ENCODE results near the gene RELN. TPM values are rescaled to one million over a fixed set of nuclear protein-coding genes. Genes with fewer than 3 reads are reported as not detected.

RELN gene
- total RNA-seq, 1 experiment from 2014 or later, result 0.02 TPM

- TF ChIP-seq, protein P1, sequence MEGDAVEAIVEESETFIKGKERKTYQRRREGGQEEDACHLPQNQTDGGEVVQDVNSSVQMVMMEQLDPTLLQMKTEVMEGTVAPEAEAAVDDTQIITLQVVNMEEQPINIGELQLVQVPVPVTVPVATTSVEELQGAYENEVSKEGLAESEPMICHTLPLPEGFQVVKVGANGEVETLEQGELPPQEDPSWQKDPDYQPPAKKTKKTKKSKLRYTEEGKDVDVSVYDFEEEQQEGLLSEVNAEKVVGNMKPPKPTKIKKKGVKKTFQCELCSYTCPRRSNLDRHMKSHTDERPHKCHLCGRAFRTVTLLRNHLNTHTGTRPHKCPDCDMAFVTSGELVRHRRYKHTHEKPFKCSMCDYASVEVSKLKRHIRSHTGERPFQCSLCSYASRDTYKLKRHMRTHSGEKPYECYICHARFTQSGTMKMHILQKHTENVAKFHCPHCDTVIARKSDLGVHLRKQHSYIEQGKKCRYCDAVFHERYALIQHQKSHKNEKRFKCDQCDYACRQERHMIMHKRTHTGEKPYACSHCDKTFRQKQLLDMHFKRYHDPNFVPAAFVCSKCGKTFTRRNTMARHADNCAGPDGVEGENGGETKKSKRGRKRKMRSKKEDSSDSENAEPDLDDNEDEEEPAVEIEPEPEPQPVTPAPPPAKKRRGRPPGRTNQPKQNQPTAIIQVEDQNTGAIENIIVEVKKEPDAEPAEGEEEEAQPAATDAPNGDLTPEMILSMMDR (conservative IDR thresholded peaks at IDR 0.05), result no peak
- no peak overlapping the region for H3K56ac ChIP-seq (ENCODE audit: insufficient read length, low read depth, low read length)
- H3K9ac ChIP-seq (ENCODE audit: extremely low read depth, insufficient read length, low read length), result no peak overlapping the region
- H3K23ac ChIP-seq (ENCODE audit: insufficient read length, low read depth, low read length), result no peak overlapping the region
- Mint-ChIP-seq H3K36me3 (ENCODE audit: insufficient read depth in 1 of 3, low read depth in 3 of 3) (no peaks in the 10 kb centered on the region), H3K27ac (no peak overlapping the region), H3K4me1 (no peaks in the 10 kb centered on the region), H3K4me3 (no peak overlapping the region), H3K27me3 (ENCODE audit: low read depth) (peaks cover 19% of the 10 kb centered on the region), H3K9me3 (no peaks in the 10 kb centered on the region)
- H3K18ac ChIP-seq (ENCODE audit: insufficient read length, low read depth, low read length), result no peak overlapping the region
- H3K23me2 ChIP-seq (ENCODE audit: insufficient read length, low read depth, low read length, poor library complexity, severe bottlenecking), result no peaks in the 10 kb centered on the region
- no peak overlapping the region for H2BK15ac ChIP-seq (ENCODE audit: low read depth, low read length)
- H3T11ph ChIP-seq (ENCODE audit: low read length), result no peak overlapping the region
- no peak overlapping the region for H2BK12ac ChIP-seq (ENCODE audit: insufficient read length, low read depth, low read length)
- no peaks in the 10 kb centered on the region for H3K79me2 ChIP-seq (ENCODE audit: insufficient read depth, low read length)
- H3K14ac ChIP-seq (ENCODE audit: insufficient read depth, low read length), result no peak overlapping the region
- no peak overlapping the region for H2BK20ac ChIP-seq (ENCODE audit: low read depth, low read length, poor library complexity, severe bottlenecking)
- no peak overlapping the region for H2AFZ ChIP-seq (ENCODE audit: low read length)
- H3K4ac ChIP-seq (ENCODE audit: low read depth, low read length), result no peak overlapping the region
- H3K27ac ChIP-seq (ENCODE audit: insufficient read length, low read depth, low read length), result no peak overlapping the region
- H3K4me1 ChIP-seq (ENCODE audit: insufficient read depth, low read length), result no peaks in the 10 kb centered on the region
- WGBS (ENCODE audit: extremely low coverage, insufficient read length, low lambda C conversion rate), result no CpG with 5 or more reads among the region's 2 CpGs
- no peak overlapping the region for H4K91ac ChIP-seq (ENCODE audit: insufficient read length, low read depth, low read length)
- no peak overlapping the region for H4K8ac ChIP-seq (replicated peaks; ENCODE audit: insufficient read length, low read depth, low read length)
- no peaks in the 10 kb centered on the region for H3K9me3 ChIP-seq (ENCODE audit: control insufficient read depth, low read depth, low read length)
- H3K27me3 ChIP-seq (ENCODE audit: insufficient read depth, low read length), result no peaks in the 10 kb centered on the region
- no peak overlapping the region for H2AK5ac ChIP-seq (ENCODE audit: insufficient read length, low read length)
- no peak overlapping the region for H2BK5ac ChIP-seq (ENCODE audit: insufficient read length, low read length)
- H3K79me1 ChIP-seq (ENCODE audit: insufficient read depth, low read depth, low read length, poor library complexity, severe bottlenecking), result no peaks in the 10 kb centered on the region
- H4K5ac ChIP-seq (ENCODE audit: insufficient read length, low read depth, low read length), result no peak overlapping the region
- H2BK120ac ChIP-seq (ENCODE audit: low read depth, low read length, poor library complexity, severe bottlenecking), result no peak overlapping the region
- DNase-seq, result no peak
- no peaks in the 10 kb centered on the region for H4K20me1 ChIP-seq (ENCODE audit: control insufficient read depth, insufficient read depth, insufficient read length)
- no peak overlapping the region for H3K4me2 ChIP-seq (ENCODE audit: insufficient read depth, insufficient read length, low read length)
Observed at GRCh38 chr7:103955985-103956384, 33.5 kb downstream of the RELN start.

All from H9 (cell line).